ENCODE measurements around the gene GJB3. TPM values are rescaled to one million over a fixed set of nuclear protein-coding genes. Genes with fewer than 3 reads are reported as not detected.
A peak's percentile ranks its signal among the peaks of the same experiment; 100 is the strongest.
"Not testable (repeated sequence)": the region's sequence is repeated elsewhere in the genome, so short reads cannot be mapped to it uniquely, and the experiment has no call there.

Gene GJB3
- total RNA-seq (not detected), polyA plus RNA-seq (not detected)

DNA sequence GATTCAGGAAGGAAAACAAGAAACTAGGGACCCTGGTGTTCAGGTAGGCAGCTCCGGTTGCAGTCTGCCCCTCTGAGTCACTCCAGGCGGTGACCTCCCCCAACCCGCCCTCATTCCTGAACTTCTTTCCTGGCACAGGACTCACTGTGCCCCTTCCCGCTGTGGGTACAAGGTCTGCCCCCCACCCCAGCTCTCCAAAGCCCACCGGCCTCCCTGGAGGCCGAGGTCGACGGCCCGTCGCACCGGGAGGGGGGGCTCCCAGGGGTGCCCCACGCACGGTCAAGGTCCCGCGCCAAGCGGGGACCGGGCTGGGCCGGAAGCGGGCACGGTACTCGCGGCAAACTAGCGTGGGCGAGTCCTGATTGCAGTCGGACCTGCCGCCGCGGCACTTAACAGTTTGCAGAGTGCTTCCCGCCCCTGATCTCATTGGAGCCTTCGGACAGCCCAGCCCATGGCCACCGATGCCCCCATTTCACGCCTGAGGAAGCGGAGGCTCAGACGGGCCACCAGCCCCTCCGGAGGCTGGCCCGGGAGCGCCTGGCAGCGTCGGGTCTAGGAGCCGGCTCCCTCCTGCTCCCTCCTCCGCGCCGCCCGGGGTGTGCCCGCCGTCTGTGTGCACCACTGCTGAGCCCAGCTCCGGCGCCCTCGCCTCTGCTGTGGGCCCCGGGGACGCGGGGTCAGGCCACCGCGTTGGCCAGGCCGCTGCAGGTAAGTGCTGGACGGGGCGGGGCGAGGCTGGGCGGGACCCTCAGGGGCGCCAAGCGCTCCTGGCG lies at the start of gene GJB3:
Gene GJB3 (plus strand): TSS at position 144 of the 773 bp plus-strand sequence. CDS start 3,549 bp downstream, outside the sequence.
- H3K4me3 ChIP-seq (ENCODE audit: low read depth, low read length) = no peak within 1 kb of the TSS
- Mint-ChIP-seq H3K27ac (no peak within 1 kb of the TSS), H3K36me3 (no peaks in the 10 kb centered on the region), H3K4me1 (peaks cover 0 to under 1% (median 0%) of the 10 kb centered on the region in 4 donors), H3K27me3 (peaks cover 41% of the 10 kb centered on the region), H3K4me3 (peak within 1 kb of the TSS in 1 of 4 donors; percentile 59), H3K9me3 (no peaks in the 10 kb centered on the region)
- H3K36me3 ChIP-seq (ENCODE audit: control insufficient read depth, insufficient read depth, low read length) = no peaks in the 10 kb centered on the region
- H3K9me3 ChIP-seq (ENCODE audit: control insufficient read depth in 2 of 2, low read length in 2 of 2) = no peaks in the 10 kb centered on the region
- H3K27ac ChIP-seq (ENCODE audit: insufficient read depth, low read length, poor library complexity, severe bottlenecking) = no peak within 1 kb of the TSS
- H3K4me1 ChIP-seq (ENCODE audit: control insufficient read depth, insufficient read depth, low read length, poor library complexity, severe bottlenecking) = peaks cover 9% of the 10 kb centered on the region
- ATAC-seq (ENCODE audit: low read depth in 2 of 2) (no peak), DNase-seq (peak in 1 of 3 donors; percentile 4)
- H3K27me3 ChIP-seq (ENCODE audit: control insufficient read depth, insufficient read depth, low read length) = peaks cover 13% of the 10 kb centered on the region

- H3K9me3 ChIP-seq (ENCODE audit: control insufficient read depth in 2 of 2, low read length in 2 of 2); H3K4me1 Mint-ChIP-seq; H3K36me3 Mint-ChIP-seq; H3K27ac Mint-ChIP-seq; H3K4me3 Mint-ChIP-seq; ATAC-seq (ENCODE audit: low read depth in 2 of 2); H3K27me3 Mint-ChIP-seq; H3K27me3 ChIP-seq (ENCODE audit: control insufficient read depth, insufficient read depth, low read length); H3K4me3 ChIP-seq (ENCODE audit: low read depth, low read length); H3K27ac ChIP-seq (ENCODE audit: insufficient read depth, low read length, poor library complexity, severe bottlenecking); H3K4me1 ChIP-seq (ENCODE audit: control insufficient read depth, insufficient read depth, low read length, poor library complexity, severe bottlenecking); DNase-seq; H3K9me3 Mint-ChIP-seq; H3K36me3 ChIP-seq (ENCODE audit: control insufficient read depth, insufficient read depth, low read length): not testable (repeated sequence)
Observed at GRCh38 chr1:34732831-34733230, 48.2 kb upstream of the GJB3 start.

GRCh38 chr1:34736692-34737091 lies 44.3 kb upstream of the GJB3 start:
- no peak for ATAC-seq (ENCODE audit: low read depth in 2 of 2)
- H3K27me3 ChIP-seq (ENCODE audit: control insufficient read depth, insufficient read depth, low read length) = no peaks in the 10 kb centered on the region
- H3K9me3 ChIP-seq (ENCODE audit: control insufficient read depth in 2 of 2, low read length in 2 of 2) = no peaks in the 10 kb centered on the region
- Mint-ChIP-seq H3K27me3 (peaks cover 5% of the 10 kb centered on the region), H3K27ac (no peak overlapping the region), H3K36me3 (no peaks in the 10 kb centered on the region), H3K4me1 (no peaks in the 10 kb centered on the region), H3K4me3 (no peak overlapping the region), H3K9me3 (no peaks in the 10 kb centered on the region)
- no peak for DNase-seq
- H3K27ac ChIP-seq (ENCODE audit: insufficient read depth, low read length, poor library complexity, severe bottlenecking) = no peak overlapping the region
- no peaks in the 10 kb centered on the region for H3K4me1 ChIP-seq (ENCODE audit: control insufficient read depth, insufficient read depth, low read length, poor library complexity, severe bottlenecking)
- no peaks in the 10 kb centered on the region for H3K36me3 ChIP-seq (ENCODE audit: control insufficient read depth, insufficient read depth, low read length)
- H3K4me3 ChIP-seq (ENCODE audit: low read depth, low read length) = no peak overlapping the region

GRCh38 chr1:34737236-34737635 lies 43.8 kb upstream of the GJB3 start:
- not testable (repeated sequence) for DNase-seq; ATAC-seq (ENCODE audit: low read depth in 2 of 2); H3K4me1 Mint-ChIP-seq; H3K4me1 ChIP-seq (ENCODE audit: control insufficient read depth, insufficient read depth, low read length, poor library complexity, severe bottlenecking); H3K36me3 ChIP-seq (ENCODE audit: control insufficient read depth, insufficient read depth, low read length); H3K27me3 Mint-ChIP-seq; H3K4me3 ChIP-seq (ENCODE audit: low read depth, low read length); H3K9me3 Mint-ChIP-seq; H3K36me3 Mint-ChIP-seq; H3K27ac Mint-ChIP-seq; H3K4me3 Mint-ChIP-seq; H3K27ac ChIP-seq (ENCODE audit: insufficient read depth, low read length, poor library complexity, severe bottlenecking); H3K9me3 ChIP-seq (ENCODE audit: control insufficient read depth in 2 of 2, low read length in 2 of 2); H3K27me3 ChIP-seq (ENCODE audit: control insufficient read depth, insufficient read depth, low read length)

DNA sequence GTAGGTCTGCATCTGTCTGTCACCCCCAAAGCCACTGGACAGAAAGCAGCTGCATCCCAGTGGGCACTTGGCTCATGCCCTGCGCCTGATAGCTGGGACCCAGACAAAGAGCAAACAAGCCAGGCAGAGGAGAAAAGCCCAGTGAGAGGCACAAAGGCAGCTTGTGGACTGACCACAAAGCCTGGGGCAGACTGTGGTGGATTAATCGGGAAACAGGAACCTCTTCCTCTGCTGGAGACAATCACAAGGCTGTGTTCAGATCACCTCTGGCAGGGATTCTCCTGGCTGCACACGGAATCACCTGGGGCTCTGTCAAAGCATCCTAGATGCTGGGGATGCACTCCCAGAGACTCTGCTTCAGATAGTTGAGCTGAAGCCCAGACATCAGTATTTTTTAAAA lies 41.4 kb upstream of the GJB3 start:
- ATAC-seq (ENCODE audit: low read depth in 2 of 2) (no peak), DNase-seq (no peak)
- H3K4me1 ChIP-seq (ENCODE audit: control insufficient read depth, insufficient read depth, low read length, poor library complexity, severe bottlenecking) = no peaks in the 10 kb centered on the region
- H3K36me3 ChIP-seq (ENCODE audit: control insufficient read depth, insufficient read depth, low read length) = no peaks in the 10 kb centered on the region
- no peak overlapping the region for H3K4me3 ChIP-seq (ENCODE audit: low read depth, low read length)
- H3K4me3 Mint-ChIP-seq = no peak overlapping the region
- peaks cover 13% of the 10 kb centered on the region for H3K27me3 Mint-ChIP-seq
- no peaks in the 10 kb centered on the region for H3K27me3 ChIP-seq (ENCODE audit: control insufficient read depth, insufficient read depth, low read length)
- no peak overlapping the region for H3K27ac Mint-ChIP-seq
- H3K36me3 Mint-ChIP-seq = no peaks in the 10 kb centered on the region
- H3K27ac ChIP-seq (ENCODE audit: insufficient read depth, low read length, poor library complexity, severe bottlenecking) = no peak overlapping the region
- H3K4me1 Mint-ChIP-seq = peaks cover 0 to 4% (median 0%) of the 10 kb centered on the region in 4 donors
- no peaks in the 10 kb centered on the region for H3K9me3 ChIP-seq (ENCODE audit: control insufficient read depth in 2 of 2, low read length in 2 of 2)
- H3K9me3 Mint-ChIP-seq = no peaks in the 10 kb centered on the region

- Mint-ChIP-seq H3K9me3 (no peaks in the 10 kb centered on the region), H3K27me3 (peaks cover 13% of the 10 kb centered on the region), H3K27ac (no peak overlapping the region), H3K4me1 (peaks cover 0 to 4% (median 0%) of the 10 kb centered on the region in 4 donors), H3K36me3 (no peaks in the 10 kb centered on the region), H3K4me3 (no peak overlapping the region)
- Histone ChIP-seq H3K9me3 (ENCODE audit: control insufficient read depth in 2 of 2, low read length in 2 of 2) (no peaks in the 10 kb centered on the region), H3K27ac (ENCODE audit: insufficient read depth, low read length, poor library complexity, severe bottlenecking) (no peak overlapping the region), H3K4me3 (ENCODE audit: low read depth, low read length) (no peak overlapping the region), H3K4me1 (ENCODE audit: control insufficient read depth, insufficient read depth, low read length, poor library complexity, severe bottlenecking) (no peaks in the 10 kb centered on the region), H3K36me3 (ENCODE audit: control insufficient read depth, insufficient read depth, low read length) (no peaks in the 10 kb centered on the region), H3K27me3 (ENCODE audit: control insufficient read depth, insufficient read depth, low read length) (no peaks in the 10 kb centered on the region)
- no peak for DNase-seq
- ATAC-seq (ENCODE audit: low read depth in 2 of 2) = no peak
Observed at GRCh38 chr1:34740161-34740868, 40.7 kb upstream of the GJB3 start.

- DNase-seq (peak; percentile 43 to 68 (median 63)), ATAC-seq (ENCODE audit: low read depth in 2 of 2) (peak; percentile 68 to 77)
- Histone ChIP-seq H3K36me3 (ENCODE audit: control insufficient read depth, insufficient read depth, low read length) (no peaks in the 10 kb centered on the region), H3K27me3 (ENCODE audit: control insufficient read depth, insufficient read depth, low read length) (no peaks in the 10 kb centered on the region), H3K27ac (ENCODE audit: insufficient read depth, low read length, poor library complexity, severe bottlenecking) (no peak overlapping the region), H3K9me3 (ENCODE audit: control insufficient read depth in 2 of 2, low read length in 2 of 2) (no peaks in the 10 kb centered on the region), H3K4me3 (ENCODE audit: low read depth, low read length) (no peak overlapping the region), H3K4me1 (ENCODE audit: control insufficient read depth, insufficient read depth, low read length, poor library complexity, severe bottlenecking) (no peaks in the 10 kb centered on the region)
- H3K27me3 Mint-ChIP-seq = peaks cover 13% of the 10 kb centered on the region
- no peak overlapping the region for H3K4me3 Mint-ChIP-seq
- no peaks in the 10 kb centered on the region for H3K36me3 Mint-ChIP-seq
- H3K4me1 Mint-ChIP-seq = peaks cover 0 to 4% (median 0%) of the 10 kb centered on the region in 4 donors
- peak overlapping the region in 1 of 3 donors; percentile 69 for H3K27ac Mint-ChIP-seq
- peaks cover 0 to 1% (median 0%) of the 10 kb centered on the region in 7 donors for H3K9me3 Mint-ChIP-seq
Observed at GRCh38 chr1:34742667-34743270, 38.2 kb upstream of the GJB3 start.

All from CD4-positive, CD25-positive, alpha-beta regulatory T cell (primary cell).